ENCODE results near the gene PLXDC2.

- TF ChIP-seq POLR2A (IDR thresholded peaks at IDR 0.05), result no peak
- TF ChIP-seq, protein P1, sequence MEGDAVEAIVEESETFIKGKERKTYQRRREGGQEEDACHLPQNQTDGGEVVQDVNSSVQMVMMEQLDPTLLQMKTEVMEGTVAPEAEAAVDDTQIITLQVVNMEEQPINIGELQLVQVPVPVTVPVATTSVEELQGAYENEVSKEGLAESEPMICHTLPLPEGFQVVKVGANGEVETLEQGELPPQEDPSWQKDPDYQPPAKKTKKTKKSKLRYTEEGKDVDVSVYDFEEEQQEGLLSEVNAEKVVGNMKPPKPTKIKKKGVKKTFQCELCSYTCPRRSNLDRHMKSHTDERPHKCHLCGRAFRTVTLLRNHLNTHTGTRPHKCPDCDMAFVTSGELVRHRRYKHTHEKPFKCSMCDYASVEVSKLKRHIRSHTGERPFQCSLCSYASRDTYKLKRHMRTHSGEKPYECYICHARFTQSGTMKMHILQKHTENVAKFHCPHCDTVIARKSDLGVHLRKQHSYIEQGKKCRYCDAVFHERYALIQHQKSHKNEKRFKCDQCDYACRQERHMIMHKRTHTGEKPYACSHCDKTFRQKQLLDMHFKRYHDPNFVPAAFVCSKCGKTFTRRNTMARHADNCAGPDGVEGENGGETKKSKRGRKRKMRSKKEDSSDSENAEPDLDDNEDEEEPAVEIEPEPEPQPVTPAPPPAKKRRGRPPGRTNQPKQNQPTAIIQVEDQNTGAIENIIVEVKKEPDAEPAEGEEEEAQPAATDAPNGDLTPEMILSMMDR (IDR thresholded peaks at IDR 0.05), result no peak
These were observed 140.3 kb downstream of the PLXDC2 start for GRCh38 chr10:19956516-19957032.

All from Peyer's patch (tissue), 4 donors.